ENCODE results near the gene DBH. TPM values are rescaled to one million over a fixed set of nuclear protein-coding genes. Genes with fewer than 3 reads are reported as not detected.

Gene DBH
- total and polyA plus RNA-seq, 8 donors, result 0.08 to 0.09 TPM; not detected in 6

DNA sequence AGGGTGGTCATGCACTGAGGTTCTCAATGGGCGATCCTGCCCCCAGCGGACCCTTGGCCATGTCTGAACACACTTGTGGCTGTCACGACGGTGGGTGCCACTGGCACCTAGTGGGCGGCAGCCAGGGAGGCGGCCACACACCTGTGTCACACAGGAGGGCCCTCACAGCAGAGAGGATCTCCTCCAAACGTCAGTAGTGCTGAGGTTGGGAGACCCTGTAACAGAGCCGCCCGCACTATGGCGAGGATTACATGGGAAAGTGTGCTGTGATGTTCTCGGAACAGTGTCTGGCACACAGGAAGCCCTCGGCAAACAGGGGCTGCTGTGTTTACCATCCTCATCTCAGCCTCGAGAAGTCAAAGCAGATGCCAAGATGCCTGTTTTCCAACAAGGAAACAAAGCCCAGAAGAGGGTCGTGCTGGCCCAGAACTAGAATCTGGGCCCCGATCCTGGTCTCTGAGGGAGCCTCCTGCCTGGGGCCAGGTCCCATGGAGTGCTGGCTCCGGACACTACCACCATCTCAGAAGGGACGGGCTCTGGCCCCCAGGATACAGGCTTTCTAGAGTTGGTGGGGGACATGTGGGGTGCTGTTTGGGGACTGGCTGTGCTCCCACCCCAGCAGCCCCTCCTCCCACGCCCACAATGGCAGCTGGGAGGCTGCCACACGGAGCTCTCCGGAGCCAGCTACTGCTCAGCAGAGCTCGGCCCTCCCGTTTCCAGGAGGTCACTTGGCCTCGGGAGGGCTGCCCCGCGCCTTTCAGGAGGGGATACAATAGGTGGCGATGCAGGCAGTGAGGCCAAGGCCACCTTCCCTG lies 48.2 kb downstream of the DBH start:
- FAIRE-seq (no peak), ATAC-seq (no peak), DNase-seq (peak in 2 of 6 donors; percentile 11 to 54)
- WGBS, 2 donors, result 74 to 85% methylated on average over 26 of the region's 26 CpGs
- no peaks in the 10 kb centered on the region for H3K9me3 ChIP-seq
- no peak overlapping the region for H3K27ac ChIP-seq
- H3K4me1 ChIP-seq, result no peaks in the 10 kb centered on the region
- H3K4me3 ChIP-seq, result no peak overlapping the region
- no peaks in the 10 kb centered on the region for H3K36me3 ChIP-seq
- intact Hi-C loops (cut with DNase I), result no loop called here
- no peaks in the 10 kb centered on the region for H3K27me3 ChIP-seq
- no peak for TF ChIP-seq CTCF (IDR thresholded peaks at IDR 0.05)

- Histone ChIP-seq H3K9me3 (no peaks in the 10 kb centered on the region), H3K4me3 (no peak overlapping the region), H3K27ac (no peak overlapping the region), H3K36me3 (no peaks in the 10 kb centered on the region), H3K27me3 (no peaks in the 10 kb centered on the region), H3K4me1 (no peaks in the 10 kb centered on the region)
- intact Hi-C loops (cut with DNase I), result no loop called here
- peak in 2 of 6 donors; percentile 18 to 49 for DNase-seq
- no peak for ATAC-seq
- 80 to 91% methylated on average over 17 of the region's 17 CpGs for WGBS, 2 donors
- no peak for TF ChIP-seq CTCF (IDR thresholded peaks at IDR 0.05)
- no peak for FAIRE-seq
Observed at GRCh38 chr9:133684936-133685361, 48.8 kb downstream of the DBH start.

- ATAC-seq, result no peak
- Histone ChIP-seq H3K4me1 (no peaks in the 10 kb centered on the region), H3K4me3 (no peak overlapping the region), H3K36me3 (no peaks in the 10 kb centered on the region), H3K27me3 (no peaks in the 10 kb centered on the region), H3K27ac (no peak overlapping the region), H3K9me3 (no peaks in the 10 kb centered on the region)
- no peak for FAIRE-seq
- intact Hi-C loops (cut with DNase I), result no loop called here
- 82 to 90% methylated on average over 18 of the region's 18 CpGs for WGBS, 2 donors
- peak in 1 of 6 donors; percentile 39 for DNase-seq
- no peak for TF ChIP-seq CTCF (IDR thresholded peaks at IDR 0.05)
Observed at GRCh38 chr9:133685653-133686609, 49.8 kb downstream of the DBH start.

- intact Hi-C loops (cut with DNase I), result no loop called here
- no peaks in the 10 kb centered on the region for H3K36me3 ChIP-seq
- no peak overlapping the region for H3K27ac ChIP-seq
- DNase-seq (peak in 2 of 6 donors; percentile 11 to 46), FAIRE-seq (no peak), ATAC-seq (no peak)
- no peaks in the 10 kb centered on the region for H3K27me3 ChIP-seq
- H3K9me3 ChIP-seq, result no peaks in the 10 kb centered on the region
- TF ChIP-seq CTCF (IDR thresholded peaks at IDR 0.05), result no peak
- no peak overlapping the region for H3K4me3 ChIP-seq
- WGBS, 2 donors, result 81 to 86% methylated on average over 24 of the region's 24 CpGs
- no peaks in the 10 kb centered on the region for H3K4me1 ChIP-seq
Observed at GRCh38 chr9:133686642-133687575, 50.7 kb downstream of the DBH start.
